ENCODE measurements around the gene PPP1R13B. TPM values are rescaled to one million over a fixed set of nuclear protein-coding genes. Genes with fewer than 3 reads are reported as not detected.

Gene PPP1R13B
- total RNA-seq, 3 donors from 2014 or later = 6.4 to 21.8 (median 18.4) TPM

DNA sequence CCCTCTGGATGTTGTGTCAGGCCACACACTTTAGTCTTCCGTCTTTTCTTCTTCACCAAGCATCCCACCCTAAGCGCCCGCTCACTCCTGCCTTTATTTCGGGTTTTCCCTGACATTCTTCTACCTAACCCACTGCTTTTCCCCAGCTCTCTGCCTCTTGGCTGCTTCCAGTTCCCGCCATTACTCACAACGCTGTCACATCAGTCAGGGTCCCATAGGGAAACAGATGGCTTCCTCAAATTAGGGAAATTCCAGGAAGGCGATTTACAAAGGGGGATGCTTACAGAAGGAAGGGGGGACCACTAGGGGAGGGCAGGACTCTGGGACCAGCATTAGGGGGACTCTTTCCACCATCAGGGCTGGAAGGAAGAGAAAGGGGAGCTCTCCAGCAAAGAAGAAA lies 9.2 kb upstream of the PPP1R13B start:
- no peak for DNase-seq (ENCODE audit: low spot score in 2 of 2)
- H3K27ac ChIP-seq = peak overlapping the region in 1 of 2 donors; percentile 84
- H3K4me3 ChIP-seq = no peak overlapping the region
- no peaks in the 10 kb centered on the region for H3K36me3 ChIP-seq
- intact Hi-C loops (cut with DNase I; ENCODE audit: low total_unique reads) = loop anchor here (10.0 kb wide), 1 partner anchor 1438 kb away; no protein-coding TSS in a partner anchor
- no peak for TF ChIP-seq POLR2A (IDR thresholded peaks at IDR 0.05)
- TF ChIP-seq, protein P1, sequence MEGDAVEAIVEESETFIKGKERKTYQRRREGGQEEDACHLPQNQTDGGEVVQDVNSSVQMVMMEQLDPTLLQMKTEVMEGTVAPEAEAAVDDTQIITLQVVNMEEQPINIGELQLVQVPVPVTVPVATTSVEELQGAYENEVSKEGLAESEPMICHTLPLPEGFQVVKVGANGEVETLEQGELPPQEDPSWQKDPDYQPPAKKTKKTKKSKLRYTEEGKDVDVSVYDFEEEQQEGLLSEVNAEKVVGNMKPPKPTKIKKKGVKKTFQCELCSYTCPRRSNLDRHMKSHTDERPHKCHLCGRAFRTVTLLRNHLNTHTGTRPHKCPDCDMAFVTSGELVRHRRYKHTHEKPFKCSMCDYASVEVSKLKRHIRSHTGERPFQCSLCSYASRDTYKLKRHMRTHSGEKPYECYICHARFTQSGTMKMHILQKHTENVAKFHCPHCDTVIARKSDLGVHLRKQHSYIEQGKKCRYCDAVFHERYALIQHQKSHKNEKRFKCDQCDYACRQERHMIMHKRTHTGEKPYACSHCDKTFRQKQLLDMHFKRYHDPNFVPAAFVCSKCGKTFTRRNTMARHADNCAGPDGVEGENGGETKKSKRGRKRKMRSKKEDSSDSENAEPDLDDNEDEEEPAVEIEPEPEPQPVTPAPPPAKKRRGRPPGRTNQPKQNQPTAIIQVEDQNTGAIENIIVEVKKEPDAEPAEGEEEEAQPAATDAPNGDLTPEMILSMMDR (IDR thresholded peaks at IDR 0.05) = no peak
- TF ChIP-seq POLR2AphosphoS5 (IDR thresholded peaks at IDR 0.05) = no peak
- H3K4me1 ChIP-seq = peaks cover 6 to 9% of the 10 kb centered on the region in 2 donors
- H3K27me3 ChIP-seq = no peaks in the 10 kb centered on the region
- H3K9me3 ChIP-seq = no peaks in the 10 kb centered on the region

DNA sequence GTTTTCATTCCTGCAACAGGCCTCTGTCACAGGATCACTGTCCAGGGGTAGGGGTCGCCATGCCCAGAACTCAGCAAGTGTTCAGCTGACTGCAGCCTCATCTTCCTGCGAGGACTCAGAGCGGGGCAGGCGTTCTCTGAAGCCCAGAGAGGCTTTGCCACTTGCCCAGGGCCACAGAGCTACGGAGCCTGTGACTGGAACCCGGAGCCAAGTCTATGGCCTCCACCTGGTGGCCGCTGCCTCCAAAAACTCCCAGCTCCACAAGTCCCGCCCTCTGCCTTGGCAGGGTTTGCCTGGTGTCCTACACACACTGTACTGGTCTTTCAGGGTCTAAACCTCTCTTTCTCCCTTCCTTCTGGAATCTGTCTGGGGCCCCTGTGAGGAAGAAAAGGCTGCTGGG lies 8.7 kb upstream of the PPP1R13B start:
- no peaks in the 10 kb centered on the region for H3K9me3 ChIP-seq
- no peak overlapping the region for H3K4me3 ChIP-seq
- TF ChIP-seq, protein P1 (IDR thresholded peaks at IDR 0.05) = no peak
- TF ChIP-seq POLR2AphosphoS5 (IDR thresholded peaks at IDR 0.05) (no peak), POLR2A (IDR thresholded peaks at IDR 0.05) (no peak)
- no peak for DNase-seq (ENCODE audit: low spot score in 2 of 2)
- H3K36me3 ChIP-seq = no peaks in the 10 kb centered on the region
- intact Hi-C loops (cut with DNase I; ENCODE audit: low total_unique reads) = loop anchor here (10.0 kb wide), 1 partner anchor 1439 kb away; no protein-coding TSS in a partner anchor
- no peaks in the 10 kb centered on the region for H3K27me3 ChIP-seq
- H3K4me1 ChIP-seq = peaks cover 6 to 9% of the 10 kb centered on the region in 2 donors
- H3K27ac ChIP-seq = peak overlapping the region; percentile 84 to 91

DNA sequence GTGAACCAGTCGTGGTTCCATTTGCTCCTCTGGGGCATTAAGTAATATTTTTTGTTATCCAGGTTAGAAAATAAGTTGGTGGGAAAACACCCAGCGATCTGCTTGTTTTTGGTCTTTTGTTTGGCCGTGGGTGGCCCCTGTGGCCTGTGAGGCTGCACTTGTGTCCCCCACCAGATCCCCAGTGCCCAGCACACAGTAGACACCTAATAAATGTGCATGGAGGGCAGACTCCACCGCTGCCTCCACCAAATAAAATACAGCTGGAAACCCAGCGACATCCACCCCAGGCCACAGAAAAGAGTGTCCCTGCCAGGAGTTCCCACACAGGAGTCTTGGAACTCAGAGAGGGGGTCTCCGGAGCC lies 8.3 kb upstream of the PPP1R13B start:
- H3K9me3 ChIP-seq = no peaks in the 10 kb centered on the region
- intact Hi-C loops (cut with DNase I; ENCODE audit: low total_unique reads) = loop anchor here (10.0 kb wide), 1 partner anchor 1439 kb away; no protein-coding TSS in a partner anchor
- H3K4me1 ChIP-seq = peaks cover 6 to 9% of the 10 kb centered on the region in 2 donors
- no peaks in the 10 kb centered on the region for H3K36me3 ChIP-seq
- no peak for TF ChIP-seq POLR2A (IDR thresholded peaks at IDR 0.05)
- TF ChIP-seq POLR2AphosphoS5 (IDR thresholded peaks at IDR 0.05) = no peak
- TF ChIP-seq, protein P1 (IDR thresholded peaks at IDR 0.05) = no peak
- H3K27ac ChIP-seq = peak overlapping the region; percentile 84 to 91
- no peak for DNase-seq (ENCODE audit: low spot score in 2 of 2)
- H3K4me3 ChIP-seq = peak overlapping the region in 1 of 3 donors; percentile 0
- H3K27me3 ChIP-seq = no peaks in the 10 kb centered on the region

DNA sequence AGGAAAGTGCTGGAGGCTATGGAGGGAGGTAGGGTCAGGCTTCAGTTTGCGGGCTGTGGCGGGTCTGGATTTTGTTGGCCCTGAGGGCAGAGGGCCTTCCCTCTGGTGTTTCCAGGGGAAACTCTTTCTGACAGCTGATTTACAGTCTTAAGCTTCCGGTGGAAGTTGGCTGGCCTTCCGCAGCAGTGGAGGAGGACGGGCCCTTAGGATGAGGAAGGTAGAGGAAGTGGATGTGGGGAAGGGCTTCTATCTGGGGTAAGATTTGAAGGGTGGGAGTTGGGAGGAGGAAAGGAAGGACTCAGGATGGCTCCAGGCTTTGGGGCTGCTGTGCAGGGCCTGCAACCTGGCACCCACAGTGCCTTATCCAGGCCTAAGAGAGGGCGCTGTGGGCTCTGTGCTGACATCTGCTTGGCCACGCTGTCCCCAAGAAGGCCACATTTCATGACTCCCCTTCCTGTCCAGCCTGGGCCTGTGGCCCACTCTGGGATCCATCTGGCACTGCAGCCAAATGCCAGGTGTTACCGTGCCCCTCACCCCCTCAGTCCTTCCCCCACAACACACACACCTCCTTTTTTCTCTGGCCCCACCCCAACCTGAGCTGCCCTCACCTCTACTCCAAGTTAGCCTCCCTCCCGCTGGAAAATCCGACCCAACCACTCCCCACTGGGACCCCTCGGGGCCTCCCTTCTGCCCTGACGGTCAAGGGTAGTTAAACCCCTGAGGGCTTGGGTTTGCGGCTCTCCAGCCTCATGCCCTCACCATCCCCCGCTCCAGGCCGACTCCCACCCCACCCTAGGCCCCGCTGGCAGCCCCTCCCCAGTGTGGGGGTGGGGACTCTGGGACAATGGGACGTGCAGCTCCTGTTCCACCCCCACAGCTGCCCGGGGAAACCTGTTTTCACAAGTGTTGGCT lies 7.7 kb upstream of the PPP1R13B start:
- H3K27ac ChIP-seq = peak overlapping the region; percentile 84 to 91
- DNase-seq (ENCODE audit: low spot score in 2 of 2) = peak; percentile 77 to 78
- peak overlapping the region in 1 of 3 donors; percentile 0 for H3K4me3 ChIP-seq

More for the DNA sequence above, 7.7 kb upstream of the PPP1R13B start:
- TF ChIP-seq POLR2AphosphoS5 (IDR thresholded peaks at IDR 0.05) = no peak
- TF ChIP-seq, protein P1 (IDR thresholded peaks at IDR 0.05) = no peak
- TF ChIP-seq POLR2A (IDR thresholded peaks at IDR 0.05) = no peak
- H3K27me3 ChIP-seq = no peaks in the 10 kb centered on the region
- H3K4me1 ChIP-seq = peaks cover 6 to 9% of the 10 kb centered on the region in 2 donors
- intact Hi-C loops (cut with DNase I; ENCODE audit: low total_unique reads) = loop anchor here (10.0 kb wide), 1 partner anchor 1440 kb away; no protein-coding TSS in a partner anchor
- H3K36me3 ChIP-seq = no peaks in the 10 kb centered on the region
- H3K9me3 ChIP-seq = no peaks in the 10 kb centered on the region

All from breast epithelium (tissue), 4 donors.